Left ventricle myocardium superior (tissue), 1 donor: Measurements from ENCODE around the gene CYB5R2. TPM values are rescaled to one million over a fixed set of nuclear protein-coding genes. Genes with fewer than 3 reads are reported as not detected.

Source experiments
- total RNA-seq: library from RNA; stranded (reverse); fragmentation: NEBNext Ultra II Directional; extraction: Animal tissue kit (Norgen Biotek cat#: 25700); gene quantifications from one replicate; pipeline ENCODE4 v1.2.1, GENCODE V29; 2021
- donor health status: DM: no; HTN: yes; CAD: no; lungs with severe emphysema.

CYB5R2 gene
- total RNA-seq, 1 donor from 2014 or later, result 1.2 TPM

Other genes starting within 250 kb of the CYB5R2 start
- 5.7 TPM for gene OLFML1, start 188.0 kb downstream of the CYB5R2 start, total RNA-seq
- gene PPFIBP2, start 159.5 kb downstream of the CYB5R2 start, total RNA-seq, result 19.9 TPM
- not detected for gene OVCH2, start 33.0 kb upstream of the CYB5R2 start, total RNA-seq
- gene OR5P2, start 123.4 kb upstream of the CYB5R2 start, total RNA-seq, result not detected
- gene OR5P3, start 157.3 kb upstream of the CYB5R2 start, total RNA-seq, result not detected